HS-5 (cell line): ENCODE results near the gene KLK5.
"Not testable (repeated sequence)": the region's sequence is repeated elsewhere in the genome, so short reads cannot be mapped to it uniquely, and the experiment has no call there.

Source experiments
- DNase-seq: peaks from one replicate; pipeline ENCODE4 v3.0.0-alpha.2; 2012; ENCODE audit warnings: low read depth

KLK5 gene

GRCh38 chr19:50952910-50953309, at the start of gene KLK5:
TSS of gene KLK5 (minus strand) at chr19:50953038. CDS start at chr19:50952657, 381 bp downstream.
- DNase-seq = no peak

DNA sequence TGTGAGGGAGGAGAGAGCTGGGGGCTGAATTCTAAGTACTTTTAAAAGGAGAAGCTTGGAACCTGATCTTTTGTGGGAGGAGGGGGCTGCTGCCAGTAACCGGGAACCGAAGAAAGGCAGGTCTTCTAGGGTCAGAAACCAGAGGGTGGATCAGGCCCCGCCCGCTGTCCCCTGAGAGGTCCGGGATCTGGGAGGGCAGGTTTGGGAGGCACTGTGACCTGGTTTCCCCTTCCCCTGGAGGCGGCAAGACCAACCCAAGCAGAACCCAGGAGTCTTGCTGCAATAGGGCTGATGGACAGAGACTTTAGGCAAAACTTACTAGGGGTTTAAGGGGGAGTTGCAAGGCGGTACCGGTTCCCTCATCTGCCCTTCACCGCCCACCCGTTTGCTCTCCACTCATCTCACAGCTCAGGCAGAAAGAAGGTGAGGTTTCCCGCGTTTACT, 49.3 kb upstream of the KLK5 start:
- no peak for DNase-seq

DNA sequence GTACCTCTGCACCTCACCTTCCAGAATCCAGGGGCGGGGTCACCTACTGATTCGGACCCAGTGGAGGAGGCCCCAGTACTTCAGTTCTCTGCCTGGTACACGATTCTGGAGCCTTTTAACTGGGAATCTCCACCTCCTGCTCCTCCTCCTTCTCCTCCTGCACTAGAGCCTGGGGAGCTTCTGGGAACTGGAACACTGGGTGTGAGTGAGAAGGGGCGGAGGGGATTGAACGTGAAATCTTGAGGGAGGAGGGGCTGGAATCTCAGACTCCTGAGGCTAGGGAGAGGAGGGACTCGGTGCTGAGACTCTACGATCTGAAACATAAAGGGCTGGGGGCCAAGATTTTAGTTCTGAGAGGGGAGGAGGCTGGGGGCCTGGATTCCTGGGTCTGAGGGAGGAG, 48.7 kb upstream of the KLK5 start, which contains the start of gene KLK8:
Gene KLK8, minus strand, starts transcription at position 90 of the 400 bp plus-strand sequence. CDS start 437 bp downstream, outside the sequence.
- DNase-seq = no peak

DNA sequence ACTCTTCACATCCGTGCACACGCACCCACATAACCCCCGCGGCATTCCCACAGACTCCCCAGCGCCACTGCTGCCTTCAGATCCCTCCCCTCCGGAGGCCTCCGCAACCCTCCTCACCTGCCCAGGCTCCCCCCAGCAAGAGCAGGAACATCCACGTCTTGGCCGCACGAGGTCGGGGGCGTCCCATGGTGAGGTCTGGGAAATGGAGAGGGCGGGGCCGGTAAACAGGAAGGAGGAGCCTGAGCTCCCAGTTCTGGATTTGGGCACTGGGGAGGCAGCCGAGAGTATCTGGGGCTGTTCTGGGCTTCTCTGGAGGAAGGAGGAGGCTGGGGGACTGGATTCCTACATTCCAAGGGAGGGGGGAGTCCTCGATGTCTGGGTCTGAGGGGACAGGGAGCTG, 48.1 kb upstream of the KLK5 start:
- DNase-seq = no peak

DNA sequence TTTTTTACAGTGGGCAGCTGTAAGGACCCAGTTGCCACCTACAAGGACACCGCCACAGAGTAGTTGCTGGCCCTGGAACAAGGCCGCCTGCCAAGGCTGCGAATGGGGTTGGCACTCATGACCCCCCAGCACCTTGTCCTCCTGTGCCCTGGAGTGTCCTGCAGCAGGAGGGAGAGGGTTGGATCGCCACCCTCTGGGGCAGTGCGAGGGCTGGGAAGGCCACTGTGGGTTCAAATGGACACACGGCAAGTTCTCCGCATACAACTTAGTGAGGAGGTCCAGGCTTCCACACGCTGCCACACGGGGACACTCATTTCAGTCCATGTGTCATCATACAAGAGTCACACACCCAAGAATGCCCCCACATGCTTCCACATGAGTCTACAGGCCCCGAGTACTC, 47.6 kb upstream of the KLK5 start:
- DNase-seq = no peak

DNA sequence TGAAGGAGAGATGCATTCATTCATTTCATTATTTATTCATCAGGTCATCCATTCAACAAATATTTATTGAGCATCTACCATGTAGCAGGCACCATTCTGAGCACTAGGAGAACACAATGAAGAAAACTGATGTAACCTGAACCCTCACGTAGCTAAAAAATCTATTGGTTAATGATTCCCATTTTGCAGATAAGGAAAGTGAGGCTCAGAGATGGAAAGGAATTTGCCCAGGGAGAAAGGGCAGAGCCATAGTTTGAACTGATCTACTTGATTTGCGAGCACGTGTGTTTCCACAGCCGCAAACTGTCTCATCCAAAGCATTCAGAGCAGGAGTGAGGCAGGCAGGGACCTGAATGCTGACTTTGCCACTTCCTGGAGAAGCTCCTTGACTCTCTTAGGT, 45.8 kb upstream of the KLK5 start:
- DNase-seq = no peak

DNA sequence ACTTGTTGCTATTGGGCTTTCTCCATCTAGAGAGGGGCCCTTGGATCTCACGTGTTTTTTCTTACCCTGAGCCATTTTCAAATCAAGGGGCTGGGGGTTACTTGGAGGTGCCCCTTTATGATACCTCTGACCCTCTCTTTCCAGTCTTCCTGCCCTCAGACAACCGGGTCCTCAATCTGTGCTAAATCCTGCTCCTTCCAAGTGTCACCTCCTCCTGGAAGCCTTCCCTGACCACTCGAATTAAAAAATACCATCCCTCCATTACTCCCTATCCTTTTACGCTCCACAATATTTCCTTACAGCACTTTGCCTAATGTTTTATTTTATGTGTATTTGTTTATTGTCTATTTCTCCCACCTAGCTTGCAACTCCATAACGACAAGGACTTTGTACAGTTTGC, 45.2 kb upstream of the KLK5 start:
- no peak for DNase-seq

DNA sequence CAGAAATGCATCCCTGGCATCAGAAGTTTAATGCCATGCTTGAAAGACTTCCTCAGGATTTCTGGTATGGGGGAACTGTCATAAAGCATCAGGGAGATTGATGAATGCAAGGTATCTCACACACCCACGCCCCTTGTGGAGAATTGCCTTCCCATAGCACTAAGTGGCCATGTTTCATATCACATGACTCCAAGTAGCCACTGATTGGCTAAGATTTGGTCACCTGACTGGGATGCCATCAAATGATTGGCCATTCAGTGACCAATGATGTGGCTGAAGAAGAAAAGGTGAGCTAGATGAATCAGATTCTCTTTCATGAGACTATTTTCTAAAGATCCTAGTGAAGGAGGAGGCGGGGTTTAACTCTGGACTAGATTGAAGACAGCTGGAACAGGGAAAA, 41.3 kb upstream of the KLK5 start:
- peak; percentile 3 for DNase-seq

GRCh38 chr19:50992666-50993035, 39.8 kb upstream of the KLK5 start:
- DNase-seq = no peak

DNA sequence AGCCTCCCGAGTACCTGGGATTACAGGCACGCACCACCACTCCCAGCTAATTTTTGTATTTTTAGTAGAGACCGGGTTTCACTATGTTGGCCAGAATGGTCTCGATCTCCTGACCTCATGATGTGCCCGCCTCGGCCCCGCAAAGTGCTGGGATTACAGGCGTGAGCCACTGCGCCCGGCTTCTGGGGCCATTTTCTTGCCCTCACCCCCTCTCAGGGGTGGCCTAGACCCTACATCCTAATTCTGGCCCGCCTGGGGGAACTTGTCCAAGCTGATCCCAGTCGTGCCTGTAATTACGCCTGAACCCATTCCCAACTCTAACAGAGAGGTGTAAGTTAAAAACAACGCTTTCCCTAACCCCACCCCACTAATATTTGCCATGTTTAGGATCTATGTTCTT, 31.6 kb upstream of the KLK5 start:
- DNase-seq = not testable (repeated sequence)

DNA sequence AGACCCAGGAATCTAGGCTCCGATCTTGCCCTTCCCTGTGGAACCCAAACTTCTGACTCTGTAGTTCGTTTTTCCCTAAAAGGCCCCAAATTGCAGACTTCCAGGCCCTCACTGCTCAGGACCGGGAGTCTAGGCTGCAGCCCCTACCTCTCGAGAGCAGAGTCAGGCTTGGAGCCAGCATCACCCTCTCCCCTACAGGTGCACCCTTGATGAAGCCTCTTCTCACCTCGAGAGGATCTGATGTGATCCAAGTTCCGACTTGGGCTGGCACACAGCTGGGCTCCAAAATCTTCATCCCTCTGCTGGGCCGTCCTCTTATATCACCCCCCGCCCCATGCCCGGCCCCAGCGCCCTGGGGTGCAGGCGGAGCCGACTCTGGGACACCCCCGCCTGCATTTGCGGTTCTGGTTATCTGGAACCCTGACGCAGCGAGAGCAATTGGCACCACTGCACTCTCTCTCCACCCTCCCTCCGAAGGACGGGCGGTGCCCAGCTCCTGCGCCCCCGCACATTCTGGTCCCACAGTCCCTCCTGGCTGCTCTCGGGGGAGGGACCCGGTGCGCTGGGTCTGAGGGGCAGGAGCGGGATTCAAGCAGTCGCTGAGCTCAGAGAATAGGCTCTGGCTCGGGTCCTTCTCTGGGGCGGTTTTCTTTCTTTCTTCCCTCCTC, 30.9 kb upstream of the KLK5 start, which contains the start of gene KLK7:
Gene KLK7, minus strand, starts transcription at position 293 of the 668 bp plus-strand sequence. CDS start 1,518 bp downstream, outside the sequence.
- no peak for DNase-seq

GRCh38 chr19:50982186-50982585, 29.3 kb upstream of the KLK5 start:
- no peak for DNase-seq

DNA sequence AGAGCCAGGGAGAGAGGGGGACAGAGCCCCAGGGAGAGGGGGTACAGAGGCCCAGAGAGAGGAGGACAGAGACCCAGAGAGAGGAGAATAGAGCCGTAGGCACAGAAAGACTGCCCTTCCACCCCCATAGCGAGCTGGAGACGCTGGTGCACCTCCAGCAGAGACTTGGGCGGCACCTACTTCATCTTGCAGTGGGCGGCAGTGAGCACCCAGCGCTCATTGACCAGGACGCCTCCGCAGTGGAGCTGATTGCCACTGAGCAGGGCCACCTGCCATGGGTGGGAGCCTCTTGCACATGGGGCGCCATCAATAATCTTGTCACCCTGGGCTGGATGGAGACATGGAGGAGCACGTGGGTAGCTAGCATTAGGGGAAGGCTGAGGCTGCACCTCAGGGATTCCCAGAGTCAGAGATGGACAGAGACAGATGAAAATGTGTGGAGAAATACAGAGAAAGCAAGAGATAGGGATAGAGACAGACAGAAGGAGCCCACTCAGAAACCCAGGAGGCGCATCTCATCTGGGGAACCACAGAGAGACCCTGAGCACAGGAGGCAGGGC, 28.8 kb upstream of the KLK5 start:
- DNase-seq = no peak

GRCh38 chr19:50980208-50980607, 27.4 kb upstream of the KLK5 start:
- DNase-seq = no peak

DNA sequence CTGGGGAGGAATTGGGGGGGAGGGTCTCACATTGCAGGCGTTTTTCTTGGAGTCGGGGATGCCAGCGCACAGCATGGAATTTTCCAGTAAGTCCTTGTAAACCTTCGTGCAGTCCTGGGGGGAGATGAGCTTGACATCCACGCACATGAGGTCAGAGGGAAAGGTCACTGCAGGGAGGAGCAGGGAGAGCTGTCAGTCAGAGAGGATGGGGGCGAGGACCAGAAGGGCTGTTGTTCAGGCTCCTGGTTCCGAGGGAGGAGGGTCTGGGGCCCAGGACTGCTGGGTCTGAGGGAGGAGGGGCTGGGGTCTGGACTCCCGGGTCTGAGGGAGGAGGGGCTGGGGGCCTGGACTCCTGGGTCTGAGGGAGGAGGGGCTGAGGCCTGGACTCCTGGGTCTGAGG, 26.9 kb upstream of the KLK5 start:
- no peak for DNase-seq

DNA sequence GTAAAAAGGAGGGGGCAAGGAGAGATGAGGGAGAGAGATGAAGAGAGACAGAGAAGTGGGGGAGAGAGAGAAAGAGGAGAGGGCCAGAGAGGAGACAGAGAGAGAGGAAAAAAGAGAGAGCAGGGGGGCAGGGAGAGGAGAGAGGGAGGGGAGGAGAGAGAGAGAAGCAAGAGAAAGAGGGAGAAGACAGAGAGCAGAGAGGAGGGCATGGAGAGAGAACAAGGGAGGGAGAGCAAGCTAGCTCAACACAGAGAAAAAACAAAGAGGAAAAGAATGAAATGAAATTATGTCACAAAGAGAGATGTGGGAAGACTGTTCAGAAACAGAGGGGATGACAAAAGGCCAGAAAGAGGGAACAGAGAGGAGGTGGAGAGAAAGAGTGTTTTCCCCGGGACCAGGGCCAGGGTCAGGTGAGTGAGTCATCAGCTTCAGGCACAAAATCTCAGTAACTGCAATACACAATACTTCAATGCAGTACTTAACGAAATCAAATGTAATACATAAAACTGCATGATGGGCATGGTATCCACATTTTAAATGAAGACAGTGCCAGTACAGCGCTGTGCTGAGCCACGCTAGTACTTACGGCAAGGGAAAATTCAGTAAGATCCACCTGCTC, 26.0 kb upstream of the KLK5 start:
- DNase-seq = no peak

DNA sequence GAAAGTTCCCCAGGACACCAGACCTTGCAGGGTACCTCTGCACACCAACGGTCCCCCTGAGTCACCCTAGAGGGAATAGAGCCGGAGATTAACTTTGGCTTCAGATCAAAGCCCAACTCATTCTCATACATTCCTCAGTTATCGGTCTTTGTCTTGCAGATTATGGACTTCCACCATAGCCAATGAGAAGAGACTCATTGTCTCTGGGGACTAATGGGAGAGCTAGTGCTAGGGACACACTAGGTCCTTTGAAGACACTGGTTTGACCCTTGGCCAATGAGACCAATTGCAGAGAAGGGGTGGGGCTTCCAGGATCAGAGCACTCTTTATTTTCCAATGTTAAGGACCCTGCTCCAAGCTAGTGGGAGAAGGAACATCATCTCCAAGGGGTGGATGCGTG, 24.8 kb upstream of the KLK5 start:
- DNase-seq = no peak

- DNase-seq = no peak
These were observed 22.9 kb upstream of the KLK5 start for GRCh38 chr19:50975766-50976165.

- DNase-seq = no peak
These were observed 22.1 kb upstream of the KLK5 start for GRCh38 chr19:50974702-50975556.

DNA sequence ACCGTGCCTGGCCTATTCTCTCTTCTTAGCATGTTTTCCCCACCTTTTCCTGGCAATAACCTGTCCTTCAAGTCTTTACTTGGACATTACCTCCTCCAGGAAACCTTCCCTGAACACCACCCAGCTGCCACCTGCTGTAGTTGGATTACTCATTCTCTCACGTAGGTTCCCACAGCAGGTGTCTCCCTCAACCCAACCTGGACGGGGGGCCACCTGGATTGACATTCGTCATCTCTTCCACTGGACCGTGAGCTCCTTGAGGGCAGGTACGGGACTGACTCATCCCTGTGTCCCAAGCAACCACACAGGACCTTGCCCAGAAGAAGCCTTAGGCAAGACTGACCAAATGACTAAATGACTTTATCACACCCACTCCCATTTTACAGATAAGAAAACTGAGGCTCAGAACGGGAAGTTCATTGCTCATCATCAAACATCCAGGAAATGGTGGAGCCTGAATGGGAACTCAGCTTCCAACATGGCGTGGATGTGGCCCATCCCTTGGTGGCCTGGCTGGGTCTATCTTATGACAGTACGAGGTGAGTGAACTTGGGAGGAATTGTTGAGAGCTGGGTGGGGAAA, 20.0 kb upstream of the KLK5 start:
- DNase-seq = no peak

DNA sequence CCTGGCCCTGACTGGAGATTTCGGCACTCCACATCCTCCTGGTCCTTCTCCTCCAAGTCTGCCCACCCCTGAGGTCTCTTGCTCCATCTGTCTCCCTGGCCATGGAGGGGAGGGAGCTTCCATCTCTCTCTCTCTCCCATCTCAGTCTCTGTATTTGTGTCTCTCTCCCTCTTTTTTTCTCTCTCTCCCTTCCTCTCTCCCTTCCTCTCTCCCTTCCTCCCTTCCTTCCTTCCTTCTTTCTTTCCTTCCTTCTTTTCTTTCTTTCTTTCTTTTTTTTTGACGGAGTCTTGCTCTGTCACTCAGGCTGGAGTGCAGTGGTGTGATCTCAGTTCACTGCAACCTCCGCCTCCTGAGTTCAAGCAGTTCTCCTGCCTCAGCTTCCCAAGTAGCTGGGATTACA, 17.0 kb upstream of the KLK5 start:
- DNase-seq = not testable (repeated sequence)

- DNase-seq = no peak
These were observed 16.5 kb upstream of the KLK5 start, which contains the start of gene KLK6 for GRCh38 chr19:50969413-50969760. TSS of gene KLK6 (minus strand) at chr19:50969591. CDS start at chr19:50968104, 1,487 bp downstream.
